HPDE6-E6E7 (cell line): ENCODE data around the gene BICC1.
"Not testable (repeated sequence)": the region's sequence is repeated elsewhere in the genome, so short reads cannot be mapped to it uniquely, and the experiment has no call there.

ENCODE experiments used
- DNase-seq: peaks from one replicate; pipeline ENCODE4 v3.0.0; 2011; ENCODE audit warnings: missing footprints; ENCODE audit errors: extremely low spot score

BICC1 gene

GRCh38 chr10:58827381-58827780 lies 314.7 kb downstream of the BICC1 start:
- DNase-seq = no peak

DNA sequence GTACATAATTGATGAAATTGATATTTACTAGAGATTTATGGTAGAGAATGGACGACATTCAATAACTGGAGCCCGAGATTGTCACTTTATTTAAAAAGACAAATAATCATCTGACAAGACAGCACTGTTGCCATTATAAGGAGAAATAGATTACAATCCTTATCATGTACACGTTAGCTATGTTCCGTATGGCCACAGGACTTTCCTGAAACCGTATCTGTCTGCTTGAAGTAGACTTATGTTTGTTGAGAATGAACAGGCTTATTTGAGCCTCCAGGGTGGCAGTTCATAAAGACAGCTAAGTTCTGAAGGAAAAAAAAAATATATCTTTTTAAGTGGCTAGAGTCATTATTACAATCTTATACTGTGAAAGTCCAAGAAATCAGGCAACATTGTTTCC lies 317.2 kb downstream of the BICC1 start:
- DNase-seq = no peak

DNA sequence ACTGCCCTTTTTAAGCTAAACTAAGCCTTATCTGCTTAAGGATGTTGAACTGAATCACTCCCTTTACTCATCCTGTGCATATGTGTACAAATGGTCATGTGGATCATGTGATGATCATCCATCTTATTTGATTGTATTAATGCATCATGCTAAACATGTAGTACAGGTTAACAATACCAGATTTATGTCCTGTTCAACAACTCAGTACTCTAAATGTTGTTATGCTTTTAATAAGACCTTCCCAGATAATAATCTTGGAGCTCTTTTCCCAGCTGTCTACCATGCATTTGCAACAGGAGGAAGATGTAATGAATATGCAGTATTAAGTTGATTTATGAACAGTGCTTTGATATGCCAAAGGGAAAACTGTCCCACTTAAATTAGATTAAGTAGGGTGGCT lies 318.0 kb downstream of the BICC1 start:
- DNase-seq = no peak

- DNase-seq = no peak
Measured at GRCh38 chr10:58833771-58834561, 321.3 kb downstream of the BICC1 start.

- DNase-seq = no peak
Measured at GRCh38 chr10:58836176-58836700, 323.6 kb downstream of the BICC1 start.

GRCh38 chr10:58836991-58837575 lies 324.4 kb downstream of the BICC1 start:
- DNase-seq = no peak

DNA sequence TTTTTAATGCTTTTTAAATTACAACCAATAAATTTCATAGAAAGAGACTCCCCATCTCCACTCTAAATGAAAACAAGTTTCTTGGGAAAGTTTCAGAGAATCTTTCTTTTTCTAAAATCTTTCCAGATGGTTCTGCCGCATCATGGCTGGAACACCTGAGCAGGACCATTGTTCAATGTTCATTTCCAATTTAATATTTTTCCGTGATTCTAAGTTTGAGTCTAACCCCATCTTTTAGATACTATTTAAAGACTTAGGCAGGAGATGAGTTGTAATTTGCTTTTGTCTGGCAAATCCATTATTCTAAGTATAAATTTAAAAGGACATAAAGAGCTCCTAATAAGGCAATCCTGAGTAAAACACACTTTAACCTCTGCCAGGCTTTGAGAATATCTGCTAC lies 325.2 kb downstream of the BICC1 start:
- DNase-seq = no peak

DNA sequence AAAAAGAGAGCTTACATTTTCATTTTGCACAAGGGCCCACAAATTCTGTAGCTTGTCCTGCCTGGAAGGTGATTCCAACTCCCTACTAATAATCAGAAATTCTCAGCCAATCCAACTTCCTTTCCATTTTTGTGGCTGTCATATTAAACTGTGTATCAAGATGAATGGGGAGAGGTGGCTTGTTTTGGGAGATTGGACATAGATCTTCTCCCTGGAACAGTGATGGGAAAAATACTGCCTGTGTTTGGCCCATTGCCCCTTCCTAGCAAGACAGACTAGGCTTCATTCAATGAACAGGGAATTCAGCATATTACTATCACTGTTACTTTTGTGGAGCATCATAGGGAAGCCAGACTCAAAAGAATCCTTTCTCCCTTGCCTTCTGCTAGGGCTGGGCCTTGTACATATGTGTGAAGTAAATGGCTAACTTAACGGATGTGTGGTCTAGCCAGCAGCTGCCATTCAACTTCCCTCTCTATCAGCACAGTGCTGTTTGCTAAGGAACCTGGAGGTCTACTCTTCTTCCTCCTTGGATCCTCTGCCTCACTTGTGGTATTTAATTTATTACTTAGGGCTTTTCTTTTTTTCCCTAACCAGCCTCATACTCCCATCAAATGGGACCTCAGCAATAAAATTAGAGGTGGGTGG lies 326.0 kb downstream of the BICC1 start:
- DNase-seq = no peak

DNA sequence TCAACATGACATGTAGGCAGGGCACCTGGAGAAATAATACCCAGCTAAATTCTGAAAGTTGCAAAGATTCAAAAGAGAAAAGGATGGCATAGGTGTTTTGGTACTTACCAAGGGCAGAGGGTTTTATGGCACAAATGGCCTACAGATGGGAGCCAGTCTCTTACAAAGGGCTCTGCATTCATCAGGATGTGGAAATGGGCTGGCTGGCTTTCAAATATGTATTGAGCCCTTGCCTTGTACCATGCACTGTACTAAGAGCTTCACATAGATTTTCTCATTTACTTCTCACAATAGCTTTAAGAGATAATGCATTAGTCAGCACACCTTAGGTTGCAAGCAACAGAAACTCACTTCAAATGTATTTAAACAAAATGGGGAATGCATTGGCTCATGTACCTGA lies 327.1 kb downstream of the BICC1 start:
- no peak for DNase-seq

GRCh38 chr10:58840840-58841435 lies 328.3 kb downstream of the BICC1 start:
- DNase-seq = no peak

GRCh38 chr10:58842860-58843376 lies 330.2 kb downstream of the BICC1 start:
- no peak for DNase-seq

DNA sequence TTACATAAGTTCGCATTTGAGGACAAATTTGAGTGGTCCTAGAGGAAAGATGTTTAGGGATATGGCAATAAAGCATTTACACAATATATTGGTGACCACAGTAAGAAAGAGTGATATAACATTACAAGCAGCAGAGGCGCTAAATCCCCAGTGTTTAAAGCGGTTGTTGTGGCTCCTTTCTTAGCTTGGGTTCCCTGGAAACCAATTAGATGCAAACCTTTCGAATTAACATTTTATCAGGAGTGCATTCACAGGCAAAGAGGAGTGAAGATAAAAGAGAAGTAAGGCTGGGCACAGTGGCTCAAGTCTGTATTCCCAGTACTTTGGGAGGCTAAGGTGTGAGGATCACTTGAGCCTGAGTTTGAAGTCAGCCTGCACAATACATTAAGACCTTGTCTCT lies 331.1 kb downstream of the BICC1 start:
- DNase-seq = no peak

DNA sequence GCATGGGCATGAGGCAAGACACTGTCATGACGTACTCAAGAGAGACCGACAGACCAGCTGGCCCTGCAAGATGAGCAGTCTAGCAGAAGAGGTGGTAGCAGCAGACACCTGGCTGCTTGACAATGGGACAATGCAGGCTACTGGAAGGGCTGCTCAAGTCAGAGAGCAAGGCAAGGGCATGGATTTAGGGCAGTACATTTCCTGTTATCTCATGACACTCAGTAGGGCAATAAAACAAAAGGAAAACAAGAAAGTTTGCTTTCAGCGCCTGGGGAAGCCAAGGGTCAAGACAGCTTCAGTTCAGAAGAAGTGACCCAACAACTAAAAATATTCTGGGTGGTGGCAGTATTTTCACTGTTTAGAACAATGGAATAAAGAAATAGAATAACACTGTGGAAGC lies 332.0 kb downstream of the BICC1 start:
- DNase-seq = no peak

GRCh38 chr10:58846856-58847255 lies 334.2 kb downstream of the BICC1 start:
- DNase-seq = no peak

- DNase-seq = no peak
Measured at GRCh38 chr10:58851606-58852005, 338.9 kb downstream of the BICC1 start.

DNA sequence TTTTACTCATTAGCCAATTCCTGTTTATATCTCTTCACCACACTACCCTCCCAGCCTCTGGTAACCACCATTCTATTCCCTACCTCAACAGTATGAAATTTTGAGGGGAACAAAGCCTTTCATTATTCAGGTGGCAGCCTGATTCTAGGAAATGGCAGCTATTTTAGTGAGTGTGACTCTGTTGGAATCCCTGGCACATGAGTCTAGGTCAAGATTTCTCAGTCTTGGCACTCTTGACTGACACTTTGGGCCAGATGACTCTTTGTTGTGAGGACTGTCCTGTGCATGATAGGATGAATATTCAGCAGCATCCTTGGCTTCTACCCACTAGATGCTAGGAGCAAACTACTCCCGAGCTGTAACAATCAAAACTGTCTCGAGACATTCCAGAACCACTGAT lies 341.0 kb downstream of the BICC1 start:
- no peak for DNase-seq

GRCh38 chr10:58854811-58855210 lies 342.1 kb downstream of the BICC1 start:
- no peak for DNase-seq

DNA sequence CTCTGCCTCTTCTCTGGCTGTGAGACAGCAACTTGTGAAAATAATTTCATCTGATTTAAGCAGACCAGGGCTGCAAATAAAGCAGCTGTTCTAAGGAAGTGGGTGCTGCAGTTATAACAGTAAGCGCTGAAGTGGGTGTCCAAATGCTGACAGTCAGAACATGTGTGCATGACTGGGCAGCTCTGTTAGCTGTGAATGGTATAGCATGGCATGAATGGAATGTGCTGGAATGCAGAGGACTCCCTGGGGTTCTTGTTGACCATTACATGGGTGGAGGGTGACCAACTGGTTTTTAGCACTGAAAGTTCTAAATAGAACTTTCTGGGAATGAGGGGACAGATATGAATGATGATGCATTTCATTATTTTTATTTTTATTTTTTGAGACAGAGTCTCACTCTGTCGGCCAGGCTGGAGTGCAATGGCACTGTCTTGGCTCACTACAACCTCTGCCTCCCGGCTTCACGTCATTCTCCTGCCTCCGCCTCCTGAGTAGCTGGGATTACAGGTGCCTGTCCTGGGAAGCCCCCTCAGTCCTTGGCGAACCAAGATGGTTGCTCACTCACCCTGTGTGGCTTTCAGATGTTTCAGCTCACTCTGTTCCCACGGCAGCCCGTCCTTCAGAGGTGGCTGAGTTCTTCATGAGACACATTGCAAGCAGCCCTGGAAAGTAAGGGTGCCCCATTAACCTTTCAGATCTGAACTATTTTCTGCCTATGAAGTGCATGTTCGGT lies 344.0 kb downstream of the BICC1 start:
- peak; percentile 78 for DNase-seq

DNA sequence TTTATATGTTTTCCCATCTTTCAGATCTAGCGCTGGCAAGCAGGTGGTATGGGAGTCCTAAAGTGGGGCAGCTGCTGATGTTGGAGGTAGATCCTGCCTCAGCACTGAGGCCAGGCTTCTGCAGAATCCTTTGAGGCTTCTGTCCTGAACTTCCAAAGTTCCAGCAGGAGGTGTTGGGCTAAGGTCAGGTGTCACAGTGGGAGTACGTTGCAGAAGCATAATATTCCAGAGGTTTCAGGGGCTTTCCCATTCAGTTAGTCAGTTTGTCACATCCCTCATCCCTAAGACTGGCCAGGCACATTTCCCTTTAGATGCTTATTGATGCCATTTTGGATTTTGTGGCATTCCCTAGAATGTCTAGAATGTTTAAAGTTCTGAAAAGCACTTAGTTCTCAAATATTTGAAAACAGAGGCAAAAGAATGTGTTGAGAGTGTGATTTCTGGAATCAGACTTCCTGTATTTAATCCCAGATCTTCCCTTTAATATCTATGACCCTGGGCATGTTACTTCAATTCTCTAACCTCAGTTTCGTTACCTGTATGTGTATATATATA lies 344.7 kb downstream of the BICC1 start:
- no peak for DNase-seq

DNA sequence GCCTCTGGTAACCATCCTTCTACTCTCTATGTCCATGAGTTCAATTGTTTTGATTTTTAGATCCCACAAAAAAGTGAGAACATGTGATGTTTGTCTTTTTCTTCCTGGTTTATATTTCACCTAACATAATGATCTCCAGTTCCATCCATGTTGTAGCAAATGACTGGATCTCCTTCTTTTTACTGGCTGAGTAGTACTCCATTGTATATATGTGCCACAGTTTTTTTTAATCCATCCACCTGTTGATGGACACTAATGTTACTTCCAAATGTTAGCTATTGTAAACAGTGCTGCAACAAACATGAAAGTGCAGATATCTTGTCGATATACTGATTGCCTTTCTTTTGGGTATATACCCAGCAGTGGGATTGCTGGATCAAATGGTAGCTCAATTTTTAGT lies 345.5 kb downstream of the BICC1 start:
- DNase-seq = not testable (repeated sequence)

DNA sequence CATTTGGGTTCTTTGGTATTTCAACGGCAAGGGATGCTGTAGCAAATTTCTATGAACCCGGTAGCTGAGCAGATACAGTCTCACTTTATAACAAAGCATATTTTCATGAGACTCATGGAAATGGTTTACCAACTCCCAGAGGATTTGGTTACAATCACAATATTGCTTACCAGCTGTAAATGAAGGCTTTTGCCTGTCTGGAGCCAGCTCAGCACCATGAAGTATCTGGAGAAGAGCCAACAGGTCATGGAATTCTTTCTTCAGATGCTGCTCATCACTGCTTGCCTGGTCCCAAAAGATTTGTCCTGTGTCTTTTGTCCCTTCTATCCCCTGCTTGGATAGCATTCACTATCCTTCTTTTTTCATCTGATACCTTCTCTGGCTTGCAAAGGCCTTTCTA lies 346.9 kb downstream of the BICC1 start:
- DNase-seq = no peak
